AG09309 (cell line): ENCODE measurements around the gene PNPLA7.
"Not testable (repeated sequence)": the region's sequence is repeated elsewhere in the genome, so short reads cannot be mapped to it uniquely, and the experiment has no call there.

Experiments used
- DNase-seq: peaks from one replicate; pipeline ENCODE4 v3.0.0-alpha.2; 2010; ENCODE audit warnings: low read depth
- H3K4me3 ChIP-seq: 2 replicates; pipeline ENCODE4 v1.5.1; 2011; ENCODE audit warnings: mild to moderate bottlenecking, low read depth, low read length, moderate library complexity; ENCODE audit not compliant: control insufficient read depth
- CTCF ChIP-seq: IDR thresholded peaks from 2 replicates; pipeline ENCODE4 v1.5.1; 2011; ENCODE audit warnings: mild to moderate bottlenecking, low read depth, low read length, inconsistent platforms; ENCODE audit not compliant: insufficient read depth, control insufficient read depth; ENCODE audit errors: missing control alignments

The PNPLA7 gene

DNA sequence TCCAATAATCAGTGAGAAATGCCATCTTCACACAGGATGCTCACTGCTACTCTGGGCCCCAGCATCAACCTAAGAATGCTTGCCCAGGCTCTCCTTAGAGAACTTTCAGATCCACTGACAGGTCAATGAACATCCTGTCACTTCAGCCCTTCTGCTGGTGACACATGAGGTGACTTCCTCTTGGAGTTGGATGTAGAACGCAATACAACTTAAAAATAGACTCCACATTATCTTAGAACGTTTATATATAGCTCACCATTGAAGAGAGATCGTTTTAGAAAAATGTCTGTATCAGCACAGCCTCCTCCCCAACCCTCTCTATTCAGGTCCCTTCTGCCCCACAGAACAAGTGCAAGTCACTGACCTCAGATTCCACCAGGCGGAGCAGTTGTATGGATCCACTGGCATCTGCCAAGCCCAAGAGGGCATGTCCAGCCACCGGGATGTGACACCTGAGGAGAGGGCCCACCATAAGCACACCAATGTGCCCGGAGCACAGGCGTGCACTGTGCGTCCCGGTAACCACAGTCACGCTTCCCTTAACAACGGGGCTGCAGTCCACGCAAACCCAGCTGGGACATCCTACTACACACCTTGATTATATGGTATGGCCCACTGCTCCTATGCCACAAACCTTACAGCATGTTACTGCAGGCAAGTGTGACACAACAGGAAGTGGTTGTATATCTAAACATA lies 25.7 kb upstream of the PNPLA7 start:
- no peak for TF ChIP-seq CTCF
- H3K4me3 ChIP-seq: no peak overlapping the region
- no peak for DNase-seq

DNA sequence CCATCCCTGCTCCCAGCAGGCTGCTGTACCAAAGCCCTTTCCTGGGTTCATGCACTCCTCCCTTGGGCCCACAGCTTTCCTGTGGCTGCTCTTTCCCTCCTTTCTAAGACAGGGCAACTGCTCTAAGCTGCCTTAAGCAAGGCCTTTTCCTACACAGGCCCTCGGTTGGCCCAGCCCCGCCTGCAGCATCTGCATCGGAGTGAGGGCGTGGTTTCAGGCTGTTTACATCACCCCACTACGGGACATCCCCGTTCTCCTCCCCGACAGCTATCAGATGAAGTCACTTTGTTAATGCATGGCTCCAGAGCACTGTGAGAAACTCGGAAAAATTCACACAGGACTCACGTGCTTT lies 25.1 kb upstream of the PNPLA7 start:
- no peak for DNase-seq
- H3K4me3 ChIP-seq: no peak overlapping the region
- TF ChIP-seq CTCF: no peak

DNA sequence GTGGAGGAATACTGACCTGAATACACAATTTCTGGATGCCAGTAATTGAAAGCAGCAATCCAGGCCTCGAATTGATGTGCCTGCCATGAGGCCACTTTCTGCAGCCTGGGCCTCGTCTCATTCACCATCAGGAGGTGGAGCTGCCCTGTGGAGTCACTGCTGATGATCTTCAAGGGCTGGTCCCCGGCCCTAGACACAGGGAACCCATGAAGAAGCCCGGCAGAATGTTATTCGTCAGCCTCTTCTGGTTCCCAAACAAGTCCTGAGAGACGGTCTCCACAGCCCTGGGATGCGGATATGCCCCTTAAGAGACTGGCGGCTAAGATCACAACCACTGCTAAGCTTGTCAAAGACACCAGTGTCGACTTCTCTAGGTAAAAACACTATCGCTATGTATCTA lies 24.0 kb upstream of the PNPLA7 start:
- H3K4me3 ChIP-seq: no peak overlapping the region
- DNase-seq: no peak
- no peak for TF ChIP-seq CTCF

DNA sequence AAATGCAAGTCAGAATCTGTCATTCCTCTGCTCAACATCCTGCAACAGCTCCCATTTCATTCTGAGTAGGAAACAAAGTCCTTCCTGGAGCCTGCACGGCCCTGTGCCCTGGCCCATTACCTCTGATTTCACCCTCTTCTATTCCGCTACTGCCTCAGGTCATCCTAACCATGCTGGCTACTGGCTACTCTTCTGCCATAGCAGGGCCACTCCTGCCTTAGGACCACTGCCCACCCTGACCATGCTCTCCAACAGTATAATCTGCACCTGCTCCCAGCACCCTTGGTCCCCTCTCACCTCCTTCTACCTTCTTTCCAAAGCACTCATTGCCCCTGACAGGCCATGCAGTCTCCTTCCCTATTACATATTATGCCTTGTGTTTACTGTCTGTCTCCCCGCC lies 20.4 kb upstream of the PNPLA7 start:
- DNase-seq: no peak
- TF ChIP-seq CTCF: no peak
- no peak overlapping the region for H3K4me3 ChIP-seq

DNA sequence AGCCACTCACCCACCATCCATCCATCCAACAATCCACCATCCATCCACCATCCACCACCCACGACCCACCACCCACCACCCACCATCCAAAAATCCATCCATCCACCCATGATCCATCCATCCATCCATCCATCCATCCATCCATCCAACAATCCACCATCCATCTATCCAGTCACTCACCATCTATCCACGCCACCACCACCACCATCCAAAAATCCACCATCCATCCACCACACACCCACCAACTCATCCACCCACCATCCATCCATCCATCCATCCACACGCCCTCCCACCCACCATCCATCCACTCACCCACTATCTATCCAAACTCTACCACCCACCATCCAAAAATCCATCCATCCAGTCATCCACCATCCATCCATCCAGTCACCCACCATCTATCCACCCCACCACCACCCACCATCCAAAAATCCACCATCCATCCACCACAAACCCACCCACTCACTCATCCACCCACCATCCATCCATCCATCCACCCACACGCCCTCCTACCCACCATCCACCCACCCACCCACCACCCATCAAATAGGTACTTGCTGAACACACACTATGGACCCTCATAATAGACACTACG lies 19.5 kb upstream of the PNPLA7 start:
- no peak for DNase-seq
- TF ChIP-seq CTCF: no peak
- no peak overlapping the region for H3K4me3 ChIP-seq

GRCh38 chr9:137568445-137568844 lies 18.2 kb upstream of the PNPLA7 start:
- not testable (repeated sequence) for H3K4me3 ChIP-seq, DNase-seq

DNA sequence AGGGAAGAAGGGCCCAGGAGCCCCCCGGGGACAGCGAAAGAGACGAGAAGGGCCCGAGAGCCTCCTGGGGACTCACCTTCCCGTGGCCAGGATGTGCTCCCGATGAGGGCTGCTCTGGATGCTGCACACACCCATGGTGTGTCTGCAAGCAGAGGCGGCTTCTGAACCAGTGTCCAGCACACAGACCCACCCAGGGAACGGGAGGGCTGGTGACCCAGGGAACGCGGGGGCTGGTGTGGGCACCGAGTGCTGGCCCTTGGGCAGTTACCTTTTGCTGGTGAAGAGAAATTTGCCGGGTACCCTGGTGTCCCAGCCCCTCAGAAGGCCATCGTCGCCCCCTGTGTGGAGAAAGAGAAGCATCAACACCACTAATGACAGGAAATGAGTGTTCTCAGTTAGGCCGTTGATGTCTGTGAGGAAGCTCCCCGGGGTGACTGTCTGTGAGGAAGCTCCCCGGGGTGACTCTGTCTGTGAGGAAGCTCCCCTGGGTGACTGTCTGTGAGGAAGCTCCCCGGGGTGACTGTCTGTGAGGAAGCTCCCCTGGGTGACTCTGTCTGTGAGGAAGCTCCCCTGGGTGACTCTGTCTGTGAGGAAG lies 14.7 kb upstream of the PNPLA7 start:
- no peak overlapping the region for H3K4me3 ChIP-seq
- no peak for TF ChIP-seq CTCF
- DNase-seq: no peak
